Activated CD8-positive, alpha-beta memory T cell treated with anti-CD3 and anti-CD28 coated beads for 1 hour (primary cell): ENCODE data around the gene ZDHHC8.
"Not testable (repeated sequence)": the region's sequence is repeated elsewhere in the genome, so short reads cannot be mapped to it uniquely, and the experiment has no call there.

Experiments used
- DNase-seq, 2 donors: peaks; one replicate each; pipeline ENCODE4 v3.0.0-alpha.2; 2020; ENCODE audit warnings: low read depth in 1 of 2; ENCODE audit errors: extremely low read depth in 1 of 2

ZDHHC8 gene

DNA sequence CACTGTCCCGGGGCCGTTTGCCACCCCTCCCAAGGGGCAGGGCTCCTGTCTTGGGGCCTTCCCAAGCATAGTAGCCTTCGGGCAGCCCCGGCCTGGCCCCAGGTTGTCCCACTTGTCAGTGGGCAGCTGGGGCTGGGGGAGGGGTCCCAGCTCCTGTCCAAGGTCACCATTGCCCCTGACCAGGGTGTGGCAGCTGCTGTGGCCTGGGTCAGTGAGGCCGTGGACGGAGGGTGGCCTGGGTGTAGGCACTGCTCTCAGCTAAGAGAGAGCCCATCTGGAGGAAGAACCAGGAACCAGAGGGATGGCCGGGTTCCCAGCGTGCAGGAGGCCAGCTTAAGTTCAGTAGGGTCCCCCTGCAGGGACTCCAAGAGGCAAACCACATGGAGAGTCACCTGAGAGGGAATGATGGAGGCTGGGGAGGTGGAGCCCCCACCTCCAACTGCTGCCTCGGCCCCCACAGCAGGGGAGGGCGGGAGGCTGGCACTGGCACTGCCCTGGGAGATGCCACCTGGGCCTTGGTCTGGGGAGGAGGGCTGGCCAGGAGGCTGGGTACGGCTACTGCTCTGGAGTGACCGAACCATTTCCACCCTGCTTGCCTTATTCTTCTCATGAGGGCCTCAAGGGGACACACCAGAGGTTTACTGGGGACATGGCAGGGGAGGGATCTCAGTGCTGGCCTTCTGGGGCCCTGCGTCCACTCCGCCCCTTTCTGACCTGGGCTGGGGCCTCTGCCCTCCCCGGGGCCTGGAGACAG lies 26.0 kb downstream of the ZDHHC8 start:
- DNase-seq = no peak

DNA sequence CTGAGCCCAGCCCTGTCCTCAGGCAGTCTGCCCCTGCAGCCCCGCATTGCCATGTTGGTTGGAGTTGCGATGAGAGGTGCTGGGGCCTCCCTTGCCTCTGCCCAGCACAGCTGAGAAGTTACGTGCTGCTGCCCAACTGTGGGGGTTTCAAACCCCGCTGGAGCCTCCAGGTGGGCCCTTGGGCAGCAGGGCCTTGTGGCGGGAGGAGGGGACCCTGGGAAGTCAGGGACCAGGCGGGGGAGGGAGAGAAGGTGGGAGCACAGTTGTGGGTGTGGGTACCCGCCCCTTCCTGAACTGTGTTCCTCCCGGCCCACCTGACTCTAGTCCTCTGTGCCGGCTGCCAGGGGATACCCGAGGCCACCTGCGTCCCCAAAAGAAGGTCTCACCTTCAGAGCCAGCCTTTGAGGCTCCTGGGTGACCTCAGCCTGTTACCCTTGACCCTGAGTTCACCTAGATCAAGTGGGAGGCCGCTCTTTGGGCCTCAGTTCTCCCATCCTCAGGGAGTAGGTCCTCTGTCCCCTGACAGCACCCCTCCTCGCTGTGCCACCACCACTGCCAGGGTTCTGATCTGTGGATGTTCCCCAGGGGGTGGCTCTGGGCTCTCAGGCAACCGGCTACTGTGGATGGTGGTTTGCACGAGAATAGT lies 26.9 kb downstream of the ZDHHC8 start:
- no peak for DNase-seq

- DNase-seq = no peak
Measured at GRCh38 chr22:20159076-20159475, 27.5 kb downstream of the ZDHHC8 start.

DNA sequence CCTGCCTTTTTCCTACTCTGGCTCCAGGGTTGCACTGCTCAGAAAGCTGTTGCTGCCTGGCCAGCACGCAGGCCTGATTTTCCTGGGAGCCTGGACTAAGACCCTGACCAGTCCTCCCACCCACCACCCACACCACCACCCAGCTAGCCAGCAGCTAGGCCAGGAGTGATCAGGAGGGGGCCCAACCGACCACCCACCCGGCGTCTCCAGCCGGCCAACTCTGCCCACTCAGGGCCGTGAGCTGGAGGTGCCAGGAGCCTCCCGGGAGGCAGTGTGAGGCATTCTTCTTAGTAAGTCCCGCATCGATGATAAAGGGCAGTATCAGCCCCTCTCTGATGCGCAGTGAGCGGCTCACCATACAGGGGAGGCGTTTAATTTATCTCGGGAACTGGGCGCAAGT lies 27.9 kb downstream of the ZDHHC8 start:
- DNase-seq = not testable (repeated sequence)

DNA sequence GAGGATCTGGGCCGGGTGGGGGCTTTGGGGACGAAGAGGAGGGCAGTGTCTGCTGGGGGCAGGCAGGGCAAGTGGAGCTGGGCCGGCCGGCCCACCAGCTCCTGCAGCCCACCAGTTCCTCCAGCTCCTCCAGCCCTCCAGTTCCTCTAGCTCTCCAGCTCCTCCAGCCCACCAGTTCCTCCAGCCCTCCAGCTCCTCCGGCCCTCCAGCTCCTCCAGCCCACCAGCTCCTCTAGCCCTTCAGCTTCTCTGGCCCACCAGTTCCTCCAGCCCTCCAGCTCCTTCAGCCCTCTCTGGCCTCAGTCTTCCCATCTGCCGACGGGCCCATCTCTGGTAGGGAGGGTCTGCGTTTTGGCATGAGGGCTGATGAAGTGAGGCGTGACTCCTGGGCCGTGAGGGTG lies 28.4 kb downstream of the ZDHHC8 start:
- DNase-seq = no peak

DNA sequence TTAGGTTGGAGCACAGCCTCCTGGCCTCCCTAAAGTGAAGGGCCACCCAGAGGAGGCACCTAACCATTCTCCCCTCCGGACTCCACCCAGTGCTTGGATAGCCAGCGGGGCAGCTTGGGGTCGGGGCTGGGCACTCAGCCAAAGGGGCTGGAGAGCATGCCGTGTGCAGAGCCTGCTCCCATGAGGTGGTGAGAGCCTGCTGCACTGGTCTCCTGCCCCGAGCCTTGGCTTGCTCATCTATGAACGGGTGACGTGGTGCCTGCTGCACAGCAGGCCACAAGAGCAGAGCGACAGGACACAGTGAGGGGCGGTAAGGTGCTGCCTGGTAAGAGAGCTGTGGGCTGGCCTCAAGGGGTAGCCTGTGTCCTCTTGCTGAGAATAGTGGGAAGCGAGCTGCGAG lies 33.3 kb downstream of the ZDHHC8 start:
- no peak for DNase-seq

DNA sequence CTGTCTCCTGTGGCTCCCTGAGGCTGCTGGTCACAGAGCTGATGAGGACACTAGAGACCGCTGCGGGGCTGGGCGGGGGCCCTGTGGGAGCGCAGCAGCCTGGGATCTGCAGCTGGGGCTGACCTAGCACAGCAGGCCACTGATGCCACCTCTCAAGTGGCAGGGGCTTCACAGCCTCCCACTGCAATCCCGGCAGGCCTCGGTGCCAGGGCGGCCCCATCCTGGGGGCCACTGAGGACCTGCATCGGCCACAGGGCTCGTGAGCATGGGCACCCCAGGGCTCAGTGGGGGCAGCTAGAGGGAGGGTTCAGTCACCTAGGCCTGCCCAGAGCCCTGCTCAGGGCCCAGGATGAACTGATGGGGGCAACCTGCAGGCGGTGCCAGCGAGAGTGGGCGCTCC lies 33.8 kb downstream of the ZDHHC8 start:
- no peak for DNase-seq

DNA sequence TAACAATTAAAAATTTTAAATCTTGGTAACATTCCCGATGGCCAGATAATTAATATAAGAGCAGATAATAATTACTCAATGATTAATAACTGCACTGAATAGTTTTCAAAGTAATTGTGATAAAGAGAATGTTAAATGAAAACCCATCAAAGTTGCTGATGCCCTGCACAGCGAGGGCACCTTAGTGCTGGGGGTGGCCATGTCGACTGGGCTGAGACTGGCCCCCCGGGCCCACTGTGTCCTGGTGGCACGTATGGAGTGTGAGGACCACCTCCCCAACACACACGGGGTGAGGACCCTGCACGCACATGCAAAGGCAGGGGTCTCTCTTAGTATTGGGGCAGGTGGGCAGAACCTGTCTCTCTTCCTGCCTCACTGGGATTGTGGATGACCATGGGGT lies 34.3 kb downstream of the ZDHHC8 start:
- DNase-seq = no peak

GRCh38 chr22:20166703-20167102 lies 35.1 kb downstream of the ZDHHC8 start:
- no peak for DNase-seq

DNA sequence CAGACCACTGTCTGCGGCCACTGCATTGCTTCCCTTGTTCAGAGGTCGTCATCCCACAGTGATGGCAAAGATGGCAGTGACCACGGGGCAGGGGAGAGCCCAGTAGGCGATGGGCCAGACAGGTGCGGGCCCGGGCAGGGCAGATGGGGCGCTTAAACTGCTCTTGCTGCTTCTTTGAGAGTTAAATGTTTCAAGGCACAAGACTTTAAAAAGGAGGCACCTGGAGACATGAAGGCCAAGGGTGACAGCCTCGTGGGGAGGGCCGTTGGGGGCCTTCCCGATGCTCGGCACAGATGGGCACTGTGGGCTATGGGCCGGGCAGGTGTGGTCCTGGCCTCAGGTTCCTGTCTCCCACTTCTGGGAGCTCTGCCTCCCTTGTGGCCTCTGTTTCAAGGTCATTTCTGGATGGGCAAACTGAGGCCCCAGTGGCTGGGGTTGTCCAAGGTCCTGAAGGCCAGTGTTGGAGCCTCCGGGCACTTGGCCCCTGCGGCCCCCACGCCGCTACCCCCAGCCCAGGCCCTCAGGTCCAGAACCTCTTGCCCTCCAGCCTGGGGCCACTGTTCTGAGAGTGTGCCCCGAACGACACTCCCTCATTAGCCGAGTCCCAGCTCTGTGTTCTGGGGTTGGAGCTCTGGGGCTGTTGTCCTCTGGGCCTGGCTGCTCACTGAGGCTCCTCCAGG lies 36.2 kb downstream of the ZDHHC8 start:
- no peak for DNase-seq

DNA sequence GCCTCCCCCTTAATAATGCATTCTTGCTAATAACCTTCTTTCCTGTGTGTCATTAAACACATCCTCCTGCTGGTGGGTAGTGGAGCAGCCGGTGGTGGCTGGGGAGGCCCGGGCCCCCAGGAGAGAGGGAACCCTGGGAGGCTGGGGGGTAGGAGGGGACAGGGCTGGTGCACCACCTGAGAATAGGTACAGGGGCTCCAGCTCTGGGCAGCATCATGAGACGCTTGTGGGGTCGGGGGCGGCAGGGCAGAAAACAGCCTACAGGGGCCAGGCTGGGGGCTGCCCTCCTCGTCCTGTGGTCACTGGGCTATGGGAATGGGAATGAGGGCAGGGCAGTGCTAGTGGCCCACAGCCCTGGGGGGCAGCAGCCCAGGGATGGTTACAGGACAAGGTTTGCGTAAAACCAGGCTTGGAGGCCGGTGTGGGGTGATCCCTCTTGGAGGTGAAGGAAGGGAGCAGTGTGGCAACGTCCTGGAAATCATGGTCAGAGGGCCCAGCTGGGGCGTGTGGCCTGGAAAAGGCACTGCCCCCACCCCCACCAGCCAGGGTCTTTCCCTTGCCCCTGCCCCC lies 37.7 kb downstream of the ZDHHC8 start:
- no peak for DNase-seq

- DNase-seq = no peak
Measured at GRCh38 chr22:20170170-20170569, 38.6 kb downstream of the ZDHHC8 start.

DNA sequence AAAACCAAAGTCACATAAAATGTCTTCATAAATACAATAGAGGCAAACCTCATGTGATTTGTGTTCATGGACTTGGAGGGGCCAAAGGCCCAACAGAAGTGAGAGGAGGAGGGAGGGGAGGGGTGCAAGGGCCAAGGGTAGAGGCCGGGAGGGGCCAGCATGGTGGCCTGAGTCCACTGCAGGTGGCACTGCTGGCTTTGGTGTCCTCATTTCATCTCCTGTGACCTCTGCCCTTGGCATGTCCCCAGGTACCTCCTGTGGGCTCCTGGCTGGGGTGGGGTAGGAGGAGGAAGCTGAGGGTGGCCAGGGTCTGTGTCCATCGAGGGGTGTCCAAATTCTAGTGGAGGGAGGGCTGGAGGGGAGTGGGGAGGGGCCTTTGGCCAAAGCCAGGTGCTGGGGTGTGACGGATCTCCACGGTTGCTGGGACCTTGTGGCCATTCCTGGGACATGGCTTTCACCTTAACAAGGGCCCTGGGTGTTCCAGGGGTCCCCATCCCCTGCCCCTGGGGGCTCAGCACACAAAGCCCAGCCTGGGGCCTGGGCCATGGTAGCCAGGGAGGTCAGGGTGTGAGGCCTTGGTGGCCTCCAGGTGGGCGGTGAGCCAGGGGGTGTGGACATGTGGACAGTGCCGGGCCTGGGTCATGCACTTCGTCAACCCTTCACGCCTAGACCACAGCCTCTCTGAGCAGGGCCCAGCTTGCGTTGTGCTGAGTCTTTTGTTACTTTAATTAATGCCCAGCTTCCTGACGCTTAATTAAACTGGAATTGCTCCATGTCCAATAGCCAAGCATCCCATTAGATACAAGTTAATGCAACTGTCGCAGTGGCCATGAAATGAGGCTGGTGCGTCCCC lies 39.9 kb downstream of the ZDHHC8 start:
- no peak for DNase-seq

DNA sequence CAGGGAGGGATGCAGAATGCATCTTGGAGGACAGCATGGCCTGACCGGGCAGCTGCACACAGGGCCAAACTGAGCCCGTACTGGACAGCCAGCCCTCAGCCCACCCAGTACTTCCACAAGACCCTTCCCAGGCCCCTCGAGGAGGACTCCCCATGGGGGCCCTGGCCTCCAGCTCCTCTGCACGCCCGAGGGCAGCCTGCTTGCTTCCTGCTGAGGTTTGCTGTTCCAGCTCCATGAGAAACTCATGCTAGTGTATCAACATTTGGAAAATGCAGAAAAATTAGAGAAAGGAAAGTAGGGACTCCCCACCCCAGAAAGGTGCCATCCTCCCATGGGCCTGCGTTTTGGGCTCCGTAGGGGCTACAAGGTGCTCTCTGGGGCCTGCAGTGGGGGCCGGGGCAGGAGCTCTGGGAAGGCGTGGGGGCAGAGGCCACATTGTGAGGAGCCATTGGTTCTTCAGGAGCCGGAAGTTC lies 40.6 kb downstream of the ZDHHC8 start:
- no peak for DNase-seq

DNA sequence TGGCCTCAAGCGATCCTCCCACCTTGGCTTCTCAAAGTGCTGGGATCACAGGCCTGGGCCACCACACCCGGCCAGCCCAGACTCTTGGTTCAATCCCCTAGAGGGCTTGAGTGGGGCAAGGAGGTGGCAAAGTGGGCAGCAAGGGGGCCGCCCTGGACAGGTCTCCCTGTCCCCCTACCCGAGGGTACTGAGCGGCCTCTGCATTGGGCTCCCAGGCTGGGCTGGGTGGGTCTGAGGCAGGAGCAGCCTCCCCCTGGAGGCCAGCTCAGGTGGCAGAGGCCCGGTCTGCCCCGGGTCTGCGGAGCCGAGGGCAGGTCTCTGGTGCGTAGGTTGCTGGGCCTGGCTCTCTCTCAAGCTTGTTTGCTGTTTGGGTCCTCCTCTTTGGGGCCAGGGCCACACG lies 41.6 kb downstream of the ZDHHC8 start:
- DNase-seq = no peak

GRCh38 chr22:20173772-20174171 lies 42.2 kb downstream of the ZDHHC8 start:
- no peak for DNase-seq

- DNase-seq = no peak
Measured at GRCh38 chr22:20174785-20175596, 43.4 kb downstream of the ZDHHC8 start.

DNA sequence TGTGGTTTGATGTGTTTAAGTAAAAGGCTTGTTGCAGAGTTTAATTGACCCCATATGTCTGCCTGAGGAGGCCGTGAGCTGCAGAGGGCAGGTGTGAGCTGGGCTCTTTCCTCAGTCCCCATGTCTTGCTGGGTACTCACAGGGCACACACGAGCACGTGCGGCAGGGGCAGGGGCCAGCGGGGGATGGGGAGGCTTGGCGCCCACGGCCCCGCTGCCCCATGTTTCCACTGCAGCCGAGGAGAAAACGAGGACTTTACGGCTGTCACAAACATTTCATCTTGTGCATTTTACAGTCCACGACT lies 43.9 kb downstream of the ZDHHC8 start:
- DNase-seq = no peak

DNA sequence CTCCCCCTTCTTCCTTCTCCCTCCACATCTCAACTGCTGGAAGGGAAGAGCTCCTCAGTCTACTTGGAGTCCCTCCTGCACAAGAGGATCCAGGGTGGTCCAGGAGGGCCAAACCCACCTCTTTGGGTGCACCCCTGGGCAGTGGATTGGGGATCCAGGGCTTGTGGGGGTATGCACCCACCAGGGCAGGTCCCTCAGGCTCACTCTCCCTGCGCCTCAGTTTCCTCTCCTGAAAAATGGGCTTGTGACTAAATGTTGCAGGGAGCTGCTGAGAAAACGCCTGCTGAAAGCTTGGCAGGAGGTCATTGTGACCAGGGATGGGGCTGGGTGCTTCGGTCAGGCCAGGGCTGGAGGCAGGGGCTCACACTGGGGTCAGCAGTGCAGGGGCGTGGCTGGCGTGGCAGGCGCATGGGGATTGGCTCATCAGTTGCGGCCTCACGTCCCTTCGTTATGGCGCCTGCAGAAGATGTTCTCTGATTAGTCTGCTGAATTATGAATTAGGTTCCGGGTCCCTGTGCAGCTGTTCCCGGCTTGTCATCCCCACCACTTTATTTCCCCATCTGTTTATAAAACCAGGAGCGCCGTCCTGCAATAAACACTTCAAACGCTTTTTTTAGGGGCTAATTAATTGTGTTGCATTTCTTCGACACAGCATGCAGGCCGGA lies 44.9 kb downstream of the ZDHHC8 start:
- DNase-seq = no peak
